Lower leg skin (tissue), 4 donors: ENCODE results near the gene RASAL1. TPM values are rescaled to one million over a fixed set of nuclear protein-coding genes. Genes with fewer than 3 reads are reported as not detected.
"Not testable (repeated sequence)": the region's sequence is repeated elsewhere in the genome, so short reads cannot be mapped to it uniquely, and the experiment has no call there.

Source experiments
- DNase-seq, 2 donors: peaks; one replicate each; pipeline ENCODE4 v3.0.0-alpha.2; 2019; ENCODE audit warnings: low spot score in 2 of 2
- H3K4me3 ChIP-seq: fragments of 200-600 bp; sonication (generic); 2 replicates; pipeline ENCODE4 v1.5.1; 2017; ENCODE audit warnings: mild to moderate bottlenecking, low read depth; ENCODE audit not compliant: poor library complexity, severe bottlenecking
- CTCF ChIP-seq, 3 donors: fragments of 450-650 bp; IDR thresholded peaks; one replicate each; pipeline ENCODE4 v1.5.1; 2016; ENCODE audit warnings: antibody characterized with exemption in 3 of 3, mild to moderate bottlenecking in 3 of 3, moderate library complexity in 2 of 3
- POLR2A ChIP-seq, 2 donors: fragments of 450-650 bp; IDR thresholded peaks; one replicate each; pipeline ENCODE4 v1.6.1; 2016 to 2017; ENCODE audit warnings: antibody characterized with exemption in 2 of 2, mild to moderate bottlenecking in 1 of 2, moderate library complexity in 1 of 2
- WGBS, 2 donors: methylation state at CpG; one replicate each; pipeline ENCODE4 v1.1.5; 2018; 5-methylcytosine and 5-hydroxymethylcytosine counted together
- intact Hi-C: fragments of 100-400 bp; cut with DNase I; formaldehyde crosslinking; loops from one replicate; pipeline ENCODE4 v1.15.0; 2023; ENCODE audit warnings: low total_unique reads
- total RNA-seq, 4 donors: library from RNA; depleted of rRNA; stranded (reverse); fragments of >200 nt; gene quantifications; one replicate each; pipeline ENCODE4 v1.1.0, GENCODE V29; 2016

Gene RASAL1
- total RNA-seq, 4 donors from 2014 or later: 39.3 to 59.3 (median 50.9) TPM

- no peak for TF ChIP-seq POLR2A (IDR thresholded peaks at IDR 0.05)
- TF ChIP-seq CTCF (IDR thresholded peaks at IDR 0.05): no peak
- 56 to 63% methylated on average over 16 to 17 of the region's 17 CpGs for WGBS, 2 donors
- H3K4me3 ChIP-seq: no peak overlapping the region
- peak; percentile 42 to 90 for DNase-seq
- intact Hi-C loops: no loop called here
Observed at GRCh38 chr12:113142173-113142885, 6.8 kb upstream of the RASAL1 start.

- DNase-seq, H3K4me3 ChIP-seq, intact Hi-C loops: not testable (repeated sequence)
- WGBS, 2 donors: 68 to 75% methylated on average over 3 of the region's 3 CpGs
Observed at GRCh38 chr12:113141716-113142115, 6.2 kb upstream of the RASAL1 start.

- DNase-seq: no peak
- WGBS, 2 donors: 58 to 74% methylated on average over 7 of the region's 7 CpGs
- intact Hi-C loops: no loop called here
- no peak overlapping the region for H3K4me3 ChIP-seq
- TF ChIP-seq CTCF (IDR thresholded peaks at IDR 0.05) (no peak), POLR2A (IDR thresholded peaks at IDR 0.05) (no peak)
Observed at GRCh38 chr12:113140706-113141105, 5.1 kb upstream of the RASAL1 start.

GRCh38 chr12:113138826-113139225 is 3.3 kb upstream of the RASAL1 start:
- WGBS, 2 donors: 84 to 96% methylated on average over 3 of the region's 3 CpGs
- no peak overlapping the region for H3K4me3 ChIP-seq
- no peak for DNase-seq
- no peak for TF ChIP-seq POLR2A (IDR thresholded peaks at IDR 0.05)
- no peak for TF ChIP-seq CTCF (IDR thresholded peaks at IDR 0.05)
- intact Hi-C loops: no loop called here

GRCh38 chr12:113137861-113138783 is 2.6 kb upstream of the RASAL1 start:
- no peak overlapping the region for H3K4me3 ChIP-seq
- no peak for DNase-seq
- intact Hi-C loops: no loop called here
- 75 to 79% methylated on average over 12 of the region's 12 CpGs for WGBS, 2 donors
- TF ChIP-seq CTCF (IDR thresholded peaks at IDR 0.05) (no peak), POLR2A (IDR thresholded peaks at IDR 0.05) (no peak)

- DNase-seq: no peak
- 57 to 68% methylated on average over 6 of the region's 6 CpGs for WGBS, 2 donors
- H3K4me3 ChIP-seq: no peak overlapping the region
- intact Hi-C loops: no loop called here
- TF ChIP-seq POLR2A (IDR thresholded peaks at IDR 0.05): no peak
- no peak for TF ChIP-seq CTCF (IDR thresholded peaks at IDR 0.05)
Observed at GRCh38 chr12:113136990-113137511, 1.5 kb upstream of the RASAL1 start.
